Parathyroid adenoma (tissue), 2 donors: ENCODE data around the gene ISOC1.
A peak's percentile ranks its signal among the peaks of the same experiment; 100 is the strongest.

ENCODE experiments used
- H2AFZ ChIP-seq: fragments of 300-600 bp; sonication (generic); one replicate; pipeline ENCODE4 v1.7.0; 2017; ENCODE audit warnings: antibody characterized with exemption, mild to moderate bottlenecking
- H3K27ac ChIP-seq: fragments of 300-600 bp; sonication (generic); one replicate; pipeline ENCODE4 v1.7.0; 2017
- H3K27me3 ChIP-seq: fragments of 300-600 bp; sonication (generic); one replicate; pipeline ENCODE4 v1.7.0; 2017; ENCODE audit warnings: low read length; ENCODE audit not compliant: control insufficient read depth, insufficient read depth
- H3K36me3 ChIP-seq: fragments of 300-600 bp; sonication (generic); one replicate; pipeline ENCODE4 v1.7.0; 2017; ENCODE audit warnings: low read length; ENCODE audit not compliant: control insufficient read depth, insufficient read depth
- H3K4me1 ChIP-seq: fragments of 300-600 bp; sonication (generic); one replicate; pipeline ENCODE4 v1.7.0; 2017; ENCODE audit warnings: control low read depth
- H3K4me2 ChIP-seq: fragments of 300-600 bp; sonication (generic); one replicate; pipeline ENCODE4 v1.7.0; 2017; ENCODE audit warnings: low read length
- H3K4me3 ChIP-seq: fragments of 300-600 bp; sonication (generic); one replicate; pipeline ENCODE4 v1.7.0; 2017; ENCODE audit warnings: low read depth, low read length
- H3K79me2 ChIP-seq: fragments of 300-600 bp; sonication (generic); one replicate; pipeline ENCODE4 v1.7.0; 2017; ENCODE audit warnings: control low read depth
- H3K9ac ChIP-seq: fragments of 300-600 bp; sonication (generic); one replicate; pipeline ENCODE4 v1.7.0; 2017; ENCODE audit warnings: mild to moderate bottlenecking
- H3K9me3 ChIP-seq: fragments of 300-600 bp; sonication (generic); one replicate; pipeline ENCODE4 v1.7.0; 2017; ENCODE audit warnings: low read length; ENCODE audit not compliant: control insufficient read depth
- CTCF ChIP-seq: fragments of 300-600 bp; sonication (generic); IDR thresholded peaks from one replicate; pipeline ENCODE4 v1.7.0; 2017; ENCODE audit warnings: antibody characterized with exemption, mild to moderate bottlenecking
- donor health status: primary hyperparathyroidism.

Gene ISOC1

GRCh38 chr5:129114539-129115193, 20.1 kb downstream of the ISOC1 start:
- H3K36me3 ChIP-seq = no peaks in the 10 kb centered on the region
- H3K27ac ChIP-seq = no peak overlapping the region
- H3K4me2 ChIP-seq = no peak overlapping the region
- H3K4me3 ChIP-seq = no peak overlapping the region
- peaks cover 19% of the 10 kb centered on the region for H3K4me1 ChIP-seq
- H3K9ac ChIP-seq = no peak overlapping the region
- no peak overlapping the region for H2AFZ ChIP-seq
- H3K79me2 ChIP-seq = no peaks in the 10 kb centered on the region
- no peaks in the 10 kb centered on the region for H3K27me3 ChIP-seq
- H3K9me3 ChIP-seq = no peaks in the 10 kb centered on the region
- TF ChIP-seq CTCF = no peak

- Histone ChIP-seq H3K79me2 (no peaks in the 10 kb centered on the region), H3K4me3 (no peak overlapping the region), H3K4me2 (no peak overlapping the region), H3K9me3 (no peaks in the 10 kb centered on the region), H3K27me3 (no peaks in the 10 kb centered on the region), H3K4me1 (peaks cover 29% of the 10 kb centered on the region), H3K36me3 (no peaks in the 10 kb centered on the region), H3K27ac (no peak overlapping the region), H2AFZ (no peak overlapping the region), H3K9ac (no peak overlapping the region)
- TF ChIP-seq CTCF = no peak
Observed at GRCh38 chr5:129115680-129116079, 21.1 kb downstream of the ISOC1 start.

GRCh38 chr5:129116797-129117196, 22.2 kb downstream of the ISOC1 start:
- H2AFZ ChIP-seq = no peak overlapping the region
- no peaks in the 10 kb centered on the region for H3K36me3 ChIP-seq
- peak overlapping the region; percentile 19 for H3K4me2 ChIP-seq
- H3K79me2 ChIP-seq = no peaks in the 10 kb centered on the region
- H3K4me1 ChIP-seq = peaks cover 29% of the 10 kb centered on the region
- H3K4me3 ChIP-seq = no peak overlapping the region
- H3K27me3 ChIP-seq = no peaks in the 10 kb centered on the region
- no peak overlapping the region for H3K9ac ChIP-seq
- H3K9me3 ChIP-seq = no peaks in the 10 kb centered on the region
- no peak overlapping the region for H3K27ac ChIP-seq
- TF ChIP-seq CTCF = no peak

- no peak overlapping the region for H3K9ac ChIP-seq
- no peak for TF ChIP-seq CTCF
- H3K4me2 ChIP-seq = peak overlapping the region; percentile 14
- H3K27ac ChIP-seq = peak overlapping the region; percentile 53
- no peaks in the 10 kb centered on the region for H3K9me3 ChIP-seq
- no peaks in the 10 kb centered on the region for H3K36me3 ChIP-seq
- H3K4me3 ChIP-seq = peak overlapping the region; percentile 20
- H2AFZ ChIP-seq = peak overlapping the region; percentile 26
- H3K27me3 ChIP-seq = no peaks in the 10 kb centered on the region
- H3K4me1 ChIP-seq = peaks cover 29% of the 10 kb centered on the region
- H3K79me2 ChIP-seq = no peaks in the 10 kb centered on the region
Observed at GRCh38 chr5:129118405-129118804, 23.9 kb downstream of the ISOC1 start.

GRCh38 chr5:129118826-129119225, 24.3 kb downstream of the ISOC1 start:
- H3K4me2 ChIP-seq = no peak overlapping the region
- H3K27ac ChIP-seq = peak overlapping the region; percentile 53
- no peaks in the 10 kb centered on the region for H3K9me3 ChIP-seq
- no peaks in the 10 kb centered on the region for H3K27me3 ChIP-seq
- no peak for TF ChIP-seq CTCF
- no peaks in the 10 kb centered on the region for H3K79me2 ChIP-seq
- peaks cover 29% of the 10 kb centered on the region for H3K4me1 ChIP-seq
- no peak overlapping the region for H2AFZ ChIP-seq
- H3K36me3 ChIP-seq = no peaks in the 10 kb centered on the region
- peak overlapping the region; percentile 20 for H3K4me3 ChIP-seq
- H3K9ac ChIP-seq = no peak overlapping the region
